GM13977 (cell line): ENCODE measurements around the gene CHD1L.
"Not testable (repeated sequence)": the region's sequence is repeated elsewhere in the genome, so short reads cannot be mapped to it uniquely, and the experiment has no call there.

Experiments used
- DNase-seq: peaks from one replicate; pipeline ENCODE4 v3.0.0; 2012; ENCODE audit warnings: low spot score
- in situ Hi-C: fragments of 300-500 bp; cut with MboI; formaldehyde crosslinking; loops from one replicate; pipeline ENCODE4 v1.12.0; 2022; ENCODE audit warnings: low sequenced_read_pairs, low pct_unique_long_range_greater_than_20kb, mixed read lengths, inconsistent platforms; ENCODE audit not compliant: unreplicated experiment
- TF ChIP-seq, protein P1 (sequence below): IDR thresholded peaks from 2 replicates; pipeline ENCODE4 v1.5.1; 2012; ENCODE audit warnings: mild to moderate bottlenecking, control low read depth; ENCODE audit not compliant: insufficient read depth; ENCODE audit errors: extremely low read depth, missing control alignments

CHD1L gene

DNA sequence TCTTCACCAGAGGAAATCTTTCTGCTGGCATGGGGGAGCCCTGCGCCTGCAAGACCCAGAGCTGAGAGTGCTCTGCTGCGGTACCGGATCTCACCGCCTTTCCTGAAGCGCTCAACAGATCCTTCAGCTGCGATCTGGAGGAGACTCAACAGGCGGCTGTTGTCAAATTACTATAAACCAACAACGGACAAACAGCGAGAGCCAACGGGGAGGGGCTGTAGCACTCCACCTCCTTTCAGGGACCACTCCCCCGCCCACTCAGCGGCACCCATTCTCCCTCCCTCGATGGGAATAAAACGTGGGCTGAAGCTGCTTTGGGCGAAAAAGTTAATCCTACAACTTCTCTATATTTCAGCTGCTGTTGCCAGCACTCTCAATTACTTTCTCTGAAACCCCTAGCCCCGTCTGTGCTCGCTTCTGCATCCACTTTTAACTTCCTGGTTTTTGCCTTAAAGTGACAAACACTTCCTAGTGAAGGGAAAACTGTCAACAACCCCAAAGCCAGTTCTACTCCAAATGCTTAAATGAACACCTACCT lies 17.2 kb upstream of the CHD1L start, which contains the start of gene FMO5:
TSS of gene FMO5 (minus strand) at position 147 of the 538 bp plus-strand sequence. CDS start 310 bp downstream, outside the sequence.
- in situ Hi-C loops, result no loop called here
- DNase-seq, result peak; percentile 58
- TF ChIP-seq, protein P1, sequence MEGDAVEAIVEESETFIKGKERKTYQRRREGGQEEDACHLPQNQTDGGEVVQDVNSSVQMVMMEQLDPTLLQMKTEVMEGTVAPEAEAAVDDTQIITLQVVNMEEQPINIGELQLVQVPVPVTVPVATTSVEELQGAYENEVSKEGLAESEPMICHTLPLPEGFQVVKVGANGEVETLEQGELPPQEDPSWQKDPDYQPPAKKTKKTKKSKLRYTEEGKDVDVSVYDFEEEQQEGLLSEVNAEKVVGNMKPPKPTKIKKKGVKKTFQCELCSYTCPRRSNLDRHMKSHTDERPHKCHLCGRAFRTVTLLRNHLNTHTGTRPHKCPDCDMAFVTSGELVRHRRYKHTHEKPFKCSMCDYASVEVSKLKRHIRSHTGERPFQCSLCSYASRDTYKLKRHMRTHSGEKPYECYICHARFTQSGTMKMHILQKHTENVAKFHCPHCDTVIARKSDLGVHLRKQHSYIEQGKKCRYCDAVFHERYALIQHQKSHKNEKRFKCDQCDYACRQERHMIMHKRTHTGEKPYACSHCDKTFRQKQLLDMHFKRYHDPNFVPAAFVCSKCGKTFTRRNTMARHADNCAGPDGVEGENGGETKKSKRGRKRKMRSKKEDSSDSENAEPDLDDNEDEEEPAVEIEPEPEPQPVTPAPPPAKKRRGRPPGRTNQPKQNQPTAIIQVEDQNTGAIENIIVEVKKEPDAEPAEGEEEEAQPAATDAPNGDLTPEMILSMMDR, result no peak

DNA sequence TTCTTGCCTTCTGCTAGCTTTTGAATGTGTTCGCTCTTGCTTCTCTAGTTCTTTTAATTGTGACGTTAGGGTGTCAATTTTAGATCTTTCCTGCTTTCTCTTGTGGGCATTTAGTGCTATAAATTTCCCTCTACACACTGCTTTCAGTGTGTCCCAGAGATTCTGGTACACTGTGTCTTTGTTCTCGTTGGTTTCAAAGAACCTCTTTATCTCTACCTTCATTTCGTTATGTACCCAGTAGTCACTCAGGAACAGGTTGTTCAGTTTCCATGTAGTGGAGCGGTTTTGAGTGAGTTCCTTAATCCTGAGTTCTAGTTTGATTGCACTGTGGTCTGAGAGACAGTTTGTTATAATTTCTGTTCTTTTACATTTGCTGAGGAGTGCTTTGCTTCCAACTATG lies 11.5 kb upstream of the CHD1L start:
- DNase-seq, in situ Hi-C loops: not testable (repeated sequence)

DNA sequence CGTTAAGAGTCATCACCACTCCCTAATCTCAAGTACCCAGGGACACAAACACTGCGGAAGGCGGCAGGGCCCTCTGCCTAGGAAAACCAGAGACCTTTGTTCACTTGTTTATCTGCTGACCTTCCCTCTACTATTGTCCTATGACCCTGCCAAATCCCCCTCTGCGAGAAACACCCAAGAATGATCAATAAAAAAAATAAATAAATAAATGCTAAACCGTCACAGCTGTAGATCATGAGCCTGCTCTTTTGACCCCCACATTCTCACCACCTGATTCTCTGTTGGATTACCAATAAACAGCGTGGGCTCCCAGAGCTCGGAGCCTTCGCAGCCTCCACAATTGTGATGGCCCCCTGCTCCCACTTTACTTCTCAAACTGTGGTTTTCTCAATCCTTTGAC lies 8.6 kb upstream of the CHD1L start:
- in situ Hi-C loops, DNase-seq: not testable (repeated sequence)

DNA sequence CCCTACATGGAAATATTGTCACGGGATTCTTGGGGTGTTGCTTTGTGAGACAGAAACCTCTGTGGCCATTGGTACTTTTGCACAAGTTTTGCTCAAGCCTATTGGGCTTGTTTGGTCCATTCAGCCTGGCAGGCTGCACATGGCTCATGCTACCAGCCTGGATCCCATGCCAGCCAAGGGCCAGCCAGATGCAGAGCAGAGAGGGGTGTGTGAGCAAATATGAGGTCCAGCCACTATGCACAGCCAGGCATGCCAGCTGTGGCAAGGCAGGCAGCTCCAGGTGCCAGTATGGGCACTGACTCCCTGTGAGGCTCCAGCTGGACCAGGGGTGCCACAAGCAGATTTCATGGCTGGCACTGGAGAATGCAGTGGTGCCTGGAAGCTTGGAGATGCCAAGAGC lies 6.7 kb upstream of the CHD1L start:
- TF ChIP-seq, protein P1, result no peak
- in situ Hi-C loops, result no loop called here
- no peak for DNase-seq

DNA sequence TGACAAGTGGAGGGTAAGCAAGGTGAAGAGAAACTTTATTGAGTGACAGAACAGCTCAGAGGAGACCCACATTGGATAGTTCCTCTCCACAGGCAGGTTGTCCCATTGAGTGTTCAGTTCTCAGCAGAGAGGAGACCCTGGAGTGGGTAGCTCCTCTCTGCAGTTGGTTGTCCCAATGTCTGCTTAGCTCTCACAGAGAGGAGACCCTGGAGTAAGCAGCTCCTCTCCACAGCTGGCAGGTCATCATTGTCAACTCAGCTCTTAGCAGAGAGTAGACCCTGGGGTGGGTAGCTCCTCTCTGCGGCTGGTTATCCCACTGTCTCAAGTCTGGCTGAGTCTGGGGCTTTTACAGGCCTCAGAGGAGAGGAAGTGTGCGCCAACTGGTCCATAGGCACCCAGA lies 6.0 kb upstream of the CHD1L start:
- in situ Hi-C loops, result no loop called here
- no peak for DNase-seq
- TF ChIP-seq, protein P1, result no peak

DNA sequence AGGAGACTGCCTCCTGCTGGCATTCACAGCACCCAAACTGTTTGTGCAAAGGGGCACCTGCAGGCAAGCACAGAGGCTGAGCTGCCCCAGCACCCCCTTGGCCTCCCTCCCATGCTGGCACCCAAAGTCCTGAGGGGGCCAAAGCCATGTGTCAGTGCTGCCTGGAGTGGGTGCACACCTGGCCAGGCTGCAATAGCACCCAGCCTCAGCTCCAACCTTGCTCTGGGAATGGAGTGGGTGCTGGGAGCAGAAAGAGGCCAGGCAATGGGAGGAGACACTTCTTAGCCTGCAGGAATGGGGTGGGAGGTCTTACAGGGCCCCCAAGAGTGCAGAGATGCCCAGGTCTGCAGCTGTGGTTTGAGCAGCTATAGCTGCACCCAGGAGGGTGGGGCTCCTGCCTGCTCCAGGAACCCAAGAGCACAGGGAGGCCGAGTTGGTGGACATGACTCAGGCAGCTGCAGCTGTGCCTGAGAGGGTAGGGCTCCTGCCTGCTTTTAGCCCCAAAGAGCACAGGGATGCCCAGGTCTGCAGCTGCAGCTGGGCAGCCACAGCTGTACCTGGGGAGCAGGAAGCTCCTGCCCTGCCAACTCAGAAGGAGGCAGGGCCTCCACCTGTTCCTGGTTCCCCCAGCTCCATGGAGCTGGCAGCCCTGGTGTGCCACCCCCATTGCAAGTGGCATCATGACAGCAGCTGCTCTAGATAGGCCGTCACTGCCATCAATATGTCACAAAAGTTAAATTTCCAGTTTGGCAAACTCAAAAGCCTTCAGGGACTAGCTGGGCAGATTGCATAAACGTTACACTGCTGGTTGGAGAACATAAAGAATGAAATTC lies 5.3 kb upstream of the CHD1L start:
- in situ Hi-C loops, result no loop called here
- DNase-seq, result no peak

DNA sequence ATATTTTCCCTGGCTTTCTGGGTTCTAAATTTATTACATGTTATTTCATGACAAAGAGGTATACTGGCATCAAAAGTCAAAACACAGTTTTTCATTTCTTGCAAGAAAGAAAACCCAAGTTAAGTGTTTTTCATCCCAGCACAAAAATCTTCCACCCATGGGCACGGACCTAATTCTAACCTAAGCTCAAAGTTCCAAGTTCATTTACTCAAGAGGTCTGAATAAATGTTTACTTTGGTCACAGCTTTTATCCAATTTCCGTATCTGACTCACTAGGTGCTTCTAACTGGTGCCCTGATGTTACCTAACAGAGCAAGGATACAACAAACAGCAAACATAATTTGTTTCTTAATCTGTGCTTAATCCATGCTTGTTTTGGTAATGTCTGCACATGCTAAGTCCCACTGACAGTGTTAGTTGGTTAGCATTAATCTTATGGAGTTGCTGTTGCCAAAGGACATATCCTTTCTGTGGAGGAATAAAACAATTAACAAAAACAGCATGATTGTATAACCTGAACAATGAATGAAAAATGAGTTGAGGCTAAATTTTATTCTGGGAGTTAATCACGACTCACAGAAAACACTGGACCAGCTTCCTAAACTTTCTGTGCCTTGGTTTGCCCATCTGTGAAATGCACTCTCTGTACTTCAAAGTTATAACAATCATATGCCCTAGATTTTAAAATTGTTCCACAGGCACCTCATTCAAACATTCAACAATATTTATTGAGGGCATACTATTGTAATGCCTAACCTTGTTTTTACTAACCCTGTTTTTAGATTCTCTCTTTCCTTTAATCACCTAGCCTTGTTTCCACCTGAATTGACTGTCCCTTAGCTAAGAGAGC lies 4.2 kb upstream of the CHD1L start:
- no peak for DNase-seq
- in situ Hi-C loops, result no loop called here
- TF ChIP-seq, protein P1, result no peak

More for the DNA sequence above, 5.3 kb upstream of the CHD1L start:
- TF ChIP-seq, protein P1, result no peak
